Measurements from ENCODE around the gene ATL2. TPM values are rescaled to one million over a fixed set of nuclear protein-coding genes. Genes with fewer than 3 reads are reported as not detected.
"Not testable (repeated sequence)": the region's sequence is repeated elsewhere in the genome, so short reads cannot be mapped to it uniquely, and the experiment has no call there.

Gene ATL2
- total RNA-seq, 1 donor from 2014 or later, result 72.9 TPM

DNA sequence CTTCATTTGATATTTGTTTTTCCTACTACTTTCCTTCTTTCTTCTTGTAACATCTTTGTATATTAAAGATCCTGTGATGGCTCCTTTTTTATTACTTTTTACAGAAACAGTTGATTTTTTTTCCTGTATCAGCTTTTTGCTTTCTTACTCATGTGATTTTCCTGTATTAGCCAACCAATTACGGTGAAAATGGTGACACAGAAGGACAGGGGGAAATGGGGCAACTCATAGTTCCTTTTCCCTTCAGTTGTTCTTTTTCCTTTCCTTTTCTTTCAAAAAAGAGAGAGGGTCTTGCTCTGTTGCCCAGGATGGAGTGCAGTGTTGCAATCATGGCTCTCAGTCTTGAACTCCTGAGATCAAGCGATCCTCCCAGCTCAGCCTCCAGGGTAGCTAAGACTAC, 117.8 kb downstream of the ATL2 start:
- no peak for DNase-seq (ENCODE audit: low read depth, low spot score)
- no peak overlapping the region for H3K4me3 Mint-ChIP-seq
- peaks cover 3% of the 10 kb centered on the region for H3K27me3 Mint-ChIP-seq (ENCODE audit: low read depth)
- H3K27ac Mint-ChIP-seq (ENCODE audit: unreplicated experiment), result no peak overlapping the region
- peaks cover 3% of the 10 kb centered on the region for H3K9me3 Mint-ChIP-seq
- H3K36me3 Mint-ChIP-seq (ENCODE audit: low read depth), result no peaks in the 10 kb centered on the region
- TF ChIP-seq, protein P1, sequence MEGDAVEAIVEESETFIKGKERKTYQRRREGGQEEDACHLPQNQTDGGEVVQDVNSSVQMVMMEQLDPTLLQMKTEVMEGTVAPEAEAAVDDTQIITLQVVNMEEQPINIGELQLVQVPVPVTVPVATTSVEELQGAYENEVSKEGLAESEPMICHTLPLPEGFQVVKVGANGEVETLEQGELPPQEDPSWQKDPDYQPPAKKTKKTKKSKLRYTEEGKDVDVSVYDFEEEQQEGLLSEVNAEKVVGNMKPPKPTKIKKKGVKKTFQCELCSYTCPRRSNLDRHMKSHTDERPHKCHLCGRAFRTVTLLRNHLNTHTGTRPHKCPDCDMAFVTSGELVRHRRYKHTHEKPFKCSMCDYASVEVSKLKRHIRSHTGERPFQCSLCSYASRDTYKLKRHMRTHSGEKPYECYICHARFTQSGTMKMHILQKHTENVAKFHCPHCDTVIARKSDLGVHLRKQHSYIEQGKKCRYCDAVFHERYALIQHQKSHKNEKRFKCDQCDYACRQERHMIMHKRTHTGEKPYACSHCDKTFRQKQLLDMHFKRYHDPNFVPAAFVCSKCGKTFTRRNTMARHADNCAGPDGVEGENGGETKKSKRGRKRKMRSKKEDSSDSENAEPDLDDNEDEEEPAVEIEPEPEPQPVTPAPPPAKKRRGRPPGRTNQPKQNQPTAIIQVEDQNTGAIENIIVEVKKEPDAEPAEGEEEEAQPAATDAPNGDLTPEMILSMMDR (conservative IDR thresholded peaks at IDR 0.05), result no peak
- peaks cover 10% of the 10 kb centered on the region for H3K4me1 Mint-ChIP-seq

DNA sequence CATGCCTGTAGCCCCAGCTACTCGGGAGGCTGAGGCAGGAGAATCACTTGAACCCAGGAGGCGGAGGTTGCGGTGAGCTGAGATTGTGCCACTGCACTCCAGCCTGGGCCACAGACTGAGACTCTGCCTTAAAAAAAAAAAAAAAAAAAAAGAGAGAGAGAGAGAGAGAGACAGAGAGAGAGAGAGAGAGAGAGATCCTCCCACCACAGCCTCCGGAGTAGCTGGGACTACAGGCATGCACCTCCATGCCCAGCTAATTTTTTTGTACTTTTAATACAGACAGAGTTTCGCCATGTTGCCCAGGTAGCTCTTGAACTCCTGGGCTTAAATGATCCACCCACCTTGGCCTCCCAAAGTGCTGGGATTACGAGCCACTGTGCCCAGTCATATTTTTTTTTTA, 119.4 kb downstream of the ATL2 start:
- H3K4me1 Mint-ChIP-seq; H3K27ac Mint-ChIP-seq (ENCODE audit: unreplicated experiment); H3K36me3 Mint-ChIP-seq (ENCODE audit: low read depth); DNase-seq (ENCODE audit: low read depth, low spot score); H3K4me3 Mint-ChIP-seq; H3K9me3 Mint-ChIP-seq; H3K27me3 Mint-ChIP-seq (ENCODE audit: low read depth): not testable (repeated sequence)

DNA sequence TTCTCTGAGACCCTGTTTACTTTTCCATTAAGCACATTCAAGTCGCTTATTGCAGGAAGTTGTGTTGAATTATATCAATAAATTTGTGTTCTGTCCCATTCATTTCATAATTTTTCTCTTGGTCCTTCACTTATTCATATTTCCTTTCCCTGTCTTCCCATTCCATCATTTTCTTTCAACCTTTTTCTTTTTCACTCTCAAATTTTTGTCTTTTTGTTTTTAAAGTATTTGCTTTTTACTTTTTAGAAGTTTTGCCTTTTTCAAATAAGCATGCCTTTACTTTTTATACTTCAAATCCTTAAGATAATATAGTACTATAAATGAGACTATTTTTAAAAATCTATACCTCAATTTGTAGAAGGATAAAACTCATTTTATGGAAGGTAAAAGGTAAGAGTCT, 120.5 kb downstream of the ATL2 start:
- TF ChIP-seq, protein P1 (conservative IDR thresholded peaks at IDR 0.05), result no peak
- Mint-ChIP-seq H3K27me3 (ENCODE audit: low read depth) (peaks cover 3% of the 10 kb centered on the region), H3K4me3 (no peak overlapping the region), H3K9me3 (peaks cover 3% of the 10 kb centered on the region), H3K27ac (ENCODE audit: unreplicated experiment) (no peak overlapping the region), H3K36me3 (ENCODE audit: low read depth) (no peaks in the 10 kb centered on the region), H3K4me1 (peaks cover 1% of the 10 kb centered on the region)
- DNase-seq (ENCODE audit: low read depth, low spot score), result no peak

DNA sequence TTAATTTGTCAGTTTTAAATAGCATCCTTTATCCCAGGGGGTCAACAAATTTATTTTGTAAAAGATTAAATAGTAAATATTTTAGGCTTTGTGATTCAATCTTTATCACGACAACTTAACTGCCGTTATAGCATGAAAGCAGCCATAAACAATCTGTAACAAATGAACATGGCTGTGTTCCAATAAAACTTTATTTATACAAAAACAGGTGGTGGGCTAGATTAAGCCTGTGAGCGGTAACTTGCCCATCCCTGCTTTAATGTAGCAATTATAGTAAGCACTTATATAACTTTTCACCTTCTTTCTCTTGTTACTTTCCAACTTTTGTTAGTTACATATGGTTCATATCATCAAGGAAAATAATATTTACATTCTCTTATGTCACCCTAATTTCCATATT, 121.9 kb downstream of the ATL2 start:
- DNase-seq (ENCODE audit: low read depth, low spot score), result no peak

DNA sequence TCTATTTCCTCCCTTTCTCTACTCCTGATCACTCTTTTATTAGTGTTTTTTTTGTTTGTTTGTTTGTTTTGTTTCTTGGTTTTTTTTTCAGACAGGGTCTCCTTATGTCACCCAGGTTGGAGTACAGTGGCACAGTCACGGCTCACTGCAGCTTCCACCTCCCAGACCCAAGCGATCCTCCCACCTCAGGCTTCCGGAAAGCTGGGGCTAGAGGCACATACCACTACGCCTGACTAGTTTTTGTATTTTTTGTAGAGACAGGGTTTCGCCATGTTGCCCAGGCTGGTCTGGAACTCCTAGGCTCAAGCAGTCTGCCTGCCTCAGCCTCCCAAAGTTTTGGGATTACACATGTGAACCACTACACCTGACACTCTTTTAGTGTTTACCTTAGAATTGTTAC, 122.3 kb downstream of the ATL2 start:
- Mint-ChIP-seq H3K9me3 (peaks cover 6% of the 10 kb centered on the region), H3K36me3 (ENCODE audit: low read depth) (no peaks in the 10 kb centered on the region), H3K4me3 (no peak overlapping the region), H3K27ac (ENCODE audit: unreplicated experiment) (no peak overlapping the region), H3K27me3 (ENCODE audit: low read depth) (peaks cover 3% of the 10 kb centered on the region), H3K4me1 (no peaks in the 10 kb centered on the region)
- TF ChIP-seq, protein P1 (conservative IDR thresholded peaks at IDR 0.05), result no peak
- no peak for DNase-seq (ENCODE audit: low read depth, low spot score)

More for the DNA sequence above, 121.9 kb downstream of the ATL2 start:
- Mint-ChIP-seq H3K27me3 (ENCODE audit: low read depth) (peaks cover 3% of the 10 kb centered on the region), H3K9me3 (peaks cover 3% of the 10 kb centered on the region), H3K4me3 (no peak overlapping the region), H3K27ac (ENCODE audit: unreplicated experiment) (no peak overlapping the region), H3K36me3 (ENCODE audit: low read depth) (no peaks in the 10 kb centered on the region), H3K4me1 (no peaks in the 10 kb centered on the region)
- TF ChIP-seq, protein P1 (conservative IDR thresholded peaks at IDR 0.05), result no peak

DNA sequence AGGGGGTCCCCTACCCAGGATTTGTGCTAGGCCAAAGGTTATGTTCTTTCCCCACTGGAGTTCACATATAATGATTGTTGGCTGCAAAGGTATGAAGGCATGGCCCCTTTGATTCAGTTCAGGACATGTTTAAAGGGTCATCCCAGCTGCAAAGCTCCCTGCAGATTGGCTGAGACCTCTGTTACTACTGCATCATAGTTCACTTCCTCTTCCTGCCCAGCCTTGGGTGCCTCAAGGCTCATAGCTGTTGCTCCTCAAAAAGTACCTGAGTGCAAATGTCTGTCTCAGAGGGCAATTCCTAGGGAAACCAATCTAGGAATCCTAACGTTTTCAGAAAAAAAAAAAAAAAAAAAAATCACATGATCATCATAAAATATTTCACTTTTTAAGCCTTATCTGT, 125.1 kb downstream of the ATL2 start:
- H3K4me1 Mint-ChIP-seq, result peaks cover 5% of the 10 kb centered on the region
- H3K27me3 Mint-ChIP-seq (ENCODE audit: low read depth), result no peaks in the 10 kb centered on the region
- H3K36me3 Mint-ChIP-seq (ENCODE audit: low read depth), result no peaks in the 10 kb centered on the region
- H3K9me3 Mint-ChIP-seq, result peaks cover 4% of the 10 kb centered on the region
- H3K4me3 Mint-ChIP-seq, result no peak overlapping the region
- DNase-seq (ENCODE audit: low read depth, low spot score), result no peak
- TF ChIP-seq, protein P1 (conservative IDR thresholded peaks at IDR 0.05), result no peak
- H3K27ac Mint-ChIP-seq (ENCODE audit: unreplicated experiment), result no peak overlapping the region
